GM08714 (cell line): ENCODE measurements around the gene RCL1.

Experiments
- H3K4me3 ChIP-seq: fragments of 200-500 bp; sonication (Bioruptor generic); 2 replicates; pipeline ENCODE4 v1.5.1; 2014; ENCODE audit warnings: mild to moderate bottlenecking, low read length, inconsistent platforms
- ZNF274 ChIP-seq: IDR thresholded peaks from 2 replicates; pipeline ENCODE4 v1.6.1; 2012; ENCODE audit warnings: mild to moderate bottlenecking, low read depth, low read length

RCL1 gene

GRCh38 chr9:4796530-4796929 lies 3.8 kb downstream of the RCL1 start:
- TF ChIP-seq ZNF274: no peak
- H3K4me3 ChIP-seq: no peak overlapping the region

- H3K4me3 ChIP-seq: no peak overlapping the region
- TF ChIP-seq ZNF274: no peak
Measured at GRCh38 chr9:4796988-4797853, 4.5 kb downstream of the RCL1 start.

GRCh38 chr9:4797854-4798150 lies 5.1 kb downstream of the RCL1 start:
- 0 out of 2 replicates have a peak overlapping the region, but pooled peaks have one; percentile 11 for H3K4me3 ChIP-seq

GRCh38 chr9:4798281-4799032 lies 5.7 kb downstream of the RCL1 start:
- 0 out of 2 replicates have a peak overlapping the region, but pooled peaks have one; percentile 11 for H3K4me3 ChIP-seq
- TF ChIP-seq ZNF274: no peak

More at GRCh38 chr9:4797854-4798150, 5.1 kb downstream of the RCL1 start:
- no peak for TF ChIP-seq ZNF274

- TF ChIP-seq ZNF274: no peak
Measured at GRCh38 chr9:4799033-4799430, 6.3 kb downstream of the RCL1 start.

GRCh38 chr9:4799775-4800174 lies 7.0 kb downstream of the RCL1 start:
- no peak overlapping the region for H3K4me3 ChIP-seq
- TF ChIP-seq ZNF274: no peak

More at GRCh38 chr9:4799033-4799430, 6.3 kb downstream of the RCL1 start:
- H3K4me3 ChIP-seq: no peak overlapping the region

- H3K4me3 ChIP-seq: no peak overlapping the region
- no peak for TF ChIP-seq ZNF274
Measured at GRCh38 chr9:4801156-4801555, 8.4 kb downstream of the RCL1 start.

GRCh38 chr9:4803670-4804530 lies 11.2 kb downstream of the RCL1 start:
- TF ChIP-seq ZNF274: no peak
- no peak overlapping the region for H3K4me3 ChIP-seq

- H3K4me3 ChIP-seq: no peak overlapping the region
- no peak for TF ChIP-seq ZNF274
Measured at GRCh38 chr9:4804531-4805016, 11.8 kb downstream of the RCL1 start.

GRCh38 chr9:4805191-4805918 lies 12.6 kb downstream of the RCL1 start:
- no peak for TF ChIP-seq ZNF274
- H3K4me3 ChIP-seq: no peak overlapping the region

GRCh38 chr9:4810565-4810964 lies 17.8 kb downstream of the RCL1 start:
- no peak overlapping the region for H3K4me3 ChIP-seq
- TF ChIP-seq ZNF274: no peak

GRCh38 chr9:4811824-4812223 lies 19.1 kb downstream of the RCL1 start:
- H3K4me3 ChIP-seq: no peak overlapping the region
- TF ChIP-seq ZNF274: no peak

- no peak overlapping the region for H3K4me3 ChIP-seq
- no peak for TF ChIP-seq ZNF274
Measured at GRCh38 chr9:4812858-4813257, 20.1 kb downstream of the RCL1 start.
